ENCODE data around the gene CDCA7. TPM values are rescaled to one million over a fixed set of nuclear protein-coding genes. Genes with fewer than 3 reads are reported as not detected.
"Not testable (repeated sequence)": the region's sequence is repeated elsewhere in the genome, so short reads cannot be mapped to it uniquely, and the experiment has no call there.

Gene CDCA7
- 19.3 and 22.3 TPM in 2 replicates for total RNA-seq
- long read RNA-seq, transcript CDCA7-201 (10 exons, 2,789 nt), result minor isoform, 12 of 42 reads
- long read RNA-seq, transcript CDCA7-202 (9 exons, 2,500 nt), result major isoform, 17 of 42 reads
- long read RNA-seq, partial matches to known transcripts, result 6 of 42 reads
- long read RNA-seq, other reads (novel, unspliced or antisense), result 7 of 42 reads

GRCh38 chr2:173354582-173355131 is at the start of gene CDCA7:
TSS of gene CDCA7 (plus strand) at chr2:173354872. CDS start at chr2:173354964, 92 bp downstream.
- peak within 1 kb of the TSS; percentile 99 for H3K27ac Mint-ChIP-seq
- DNase-seq (ENCODE audit: low spot score, unreplicated experiment), result peak; percentile 66
- peaks cover 18% of the 10 kb centered on the region for H3K4me1 Mint-ChIP-seq (ENCODE audit: low read depth)
- H3K9me3 Mint-ChIP-seq (ENCODE audit: low read depth), result no peaks in the 10 kb centered on the region
- no peaks in the 10 kb centered on the region for H3K36me3 Mint-ChIP-seq (ENCODE audit: insufficient read depth)
- peak within 1 kb of the TSS; percentile 86 for H3K4me3 Mint-ChIP-seq (ENCODE audit: low read depth)
- TF ChIP-seq, protein P1, sequence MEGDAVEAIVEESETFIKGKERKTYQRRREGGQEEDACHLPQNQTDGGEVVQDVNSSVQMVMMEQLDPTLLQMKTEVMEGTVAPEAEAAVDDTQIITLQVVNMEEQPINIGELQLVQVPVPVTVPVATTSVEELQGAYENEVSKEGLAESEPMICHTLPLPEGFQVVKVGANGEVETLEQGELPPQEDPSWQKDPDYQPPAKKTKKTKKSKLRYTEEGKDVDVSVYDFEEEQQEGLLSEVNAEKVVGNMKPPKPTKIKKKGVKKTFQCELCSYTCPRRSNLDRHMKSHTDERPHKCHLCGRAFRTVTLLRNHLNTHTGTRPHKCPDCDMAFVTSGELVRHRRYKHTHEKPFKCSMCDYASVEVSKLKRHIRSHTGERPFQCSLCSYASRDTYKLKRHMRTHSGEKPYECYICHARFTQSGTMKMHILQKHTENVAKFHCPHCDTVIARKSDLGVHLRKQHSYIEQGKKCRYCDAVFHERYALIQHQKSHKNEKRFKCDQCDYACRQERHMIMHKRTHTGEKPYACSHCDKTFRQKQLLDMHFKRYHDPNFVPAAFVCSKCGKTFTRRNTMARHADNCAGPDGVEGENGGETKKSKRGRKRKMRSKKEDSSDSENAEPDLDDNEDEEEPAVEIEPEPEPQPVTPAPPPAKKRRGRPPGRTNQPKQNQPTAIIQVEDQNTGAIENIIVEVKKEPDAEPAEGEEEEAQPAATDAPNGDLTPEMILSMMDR (IDR thresholded peaks at IDR 0.05; ENCODE audit: unreplicated experiment), result no peak
- peaks cover 17% of the 10 kb centered on the region for H3K27me3 Mint-ChIP-seq

DNA sequence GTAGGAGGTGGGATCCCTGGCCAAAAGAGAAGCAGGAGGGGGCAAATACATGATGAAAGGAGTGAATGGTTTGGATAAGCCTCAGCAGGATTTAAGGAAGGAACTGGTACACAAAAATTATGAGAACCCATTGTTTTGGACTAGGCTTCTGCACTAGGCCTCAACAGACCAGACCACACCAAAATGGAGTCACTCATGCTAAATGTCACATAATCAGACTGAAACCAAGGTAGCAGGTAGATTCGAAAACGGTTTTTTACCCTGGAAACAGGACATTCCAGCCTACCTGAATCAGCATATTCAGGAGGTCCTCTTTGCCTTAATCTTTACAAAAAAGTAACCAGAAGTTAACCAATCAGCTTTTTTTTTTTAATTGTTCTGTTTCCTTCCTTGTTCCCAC is 49.4 kb upstream of the CDCA7 start:
- no peaks in the 10 kb centered on the region for H3K27me3 Mint-ChIP-seq
- H3K27ac Mint-ChIP-seq, result no peak overlapping the region
- TF ChIP-seq, protein P1 (IDR thresholded peaks at IDR 0.05; ENCODE audit: unreplicated experiment), result no peak
- peaks cover 3% of the 10 kb centered on the region for H3K4me1 Mint-ChIP-seq (ENCODE audit: low read depth)
- no peak overlapping the region for H3K4me3 Mint-ChIP-seq (ENCODE audit: low read depth)
- peaks cover 14% of the 10 kb centered on the region for H3K9me3 Mint-ChIP-seq (ENCODE audit: low read depth)
- peaks cover 1% of the 10 kb centered on the region for H3K36me3 Mint-ChIP-seq (ENCODE audit: insufficient read depth)
- no peak for DNase-seq (ENCODE audit: low spot score, unreplicated experiment)

DNA sequence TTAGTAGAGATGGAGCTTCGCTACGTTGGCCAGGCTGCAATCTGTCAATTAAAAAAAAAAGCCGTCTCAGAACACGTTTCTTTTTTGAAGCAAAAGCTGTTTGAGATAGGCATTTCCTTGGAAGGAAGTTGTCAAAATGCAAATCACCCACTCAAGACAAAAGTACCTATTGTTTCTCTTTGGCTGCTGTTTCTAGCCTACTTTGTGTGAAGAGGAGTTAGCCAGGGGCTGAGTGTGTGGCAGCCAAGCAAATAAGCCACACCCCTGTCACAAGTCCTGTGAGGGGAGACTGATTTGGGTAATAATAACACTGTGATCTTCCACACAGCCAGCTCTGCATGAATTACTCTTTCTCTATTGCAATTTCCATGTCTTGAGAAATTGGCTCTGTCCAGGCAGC is 47.4 kb upstream of the CDCA7 start:
- Mint-ChIP-seq H3K9me3 (ENCODE audit: low read depth) (peaks cover 6% of the 10 kb centered on the region), H3K4me3 (ENCODE audit: low read depth) (no peak overlapping the region), H3K27me3 (no peaks in the 10 kb centered on the region), H3K4me1 (ENCODE audit: low read depth) (peaks cover 3% of the 10 kb centered on the region), H3K27ac (no peak overlapping the region), H3K36me3 (ENCODE audit: insufficient read depth) (no peaks in the 10 kb centered on the region)
- no peak for DNase-seq (ENCODE audit: low spot score, unreplicated experiment)
- TF ChIP-seq, protein P1 (IDR thresholded peaks at IDR 0.05; ENCODE audit: unreplicated experiment), result no peak

DNA sequence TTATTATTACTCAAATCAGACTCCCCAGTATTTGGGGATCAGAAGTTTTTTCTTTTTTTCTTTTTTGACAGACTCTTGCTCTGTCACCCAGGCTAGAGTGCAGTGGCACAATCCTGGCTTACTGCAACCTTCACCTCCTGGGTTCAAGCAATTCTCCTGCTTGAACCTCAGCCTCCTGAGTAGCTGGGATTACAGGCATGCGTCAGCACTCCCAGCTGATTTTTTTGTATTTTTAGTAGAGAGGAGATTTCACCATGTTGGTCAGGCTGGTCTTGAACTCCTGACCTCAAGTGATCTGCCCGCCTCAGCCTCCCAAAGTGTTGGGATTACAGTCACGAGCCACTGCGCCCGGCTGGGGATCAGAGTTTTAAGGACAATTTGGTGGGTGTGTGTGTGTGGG is 45.3 kb upstream of the CDCA7 start:
- not testable (repeated sequence) for H3K4me1 Mint-ChIP-seq (ENCODE audit: low read depth); H3K36me3 Mint-ChIP-seq (ENCODE audit: insufficient read depth); H3K4me3 Mint-ChIP-seq (ENCODE audit: low read depth); H3K27me3 Mint-ChIP-seq; H3K9me3 Mint-ChIP-seq (ENCODE audit: low read depth); H3K27ac Mint-ChIP-seq; DNase-seq (ENCODE audit: low spot score, unreplicated experiment)

DNA sequence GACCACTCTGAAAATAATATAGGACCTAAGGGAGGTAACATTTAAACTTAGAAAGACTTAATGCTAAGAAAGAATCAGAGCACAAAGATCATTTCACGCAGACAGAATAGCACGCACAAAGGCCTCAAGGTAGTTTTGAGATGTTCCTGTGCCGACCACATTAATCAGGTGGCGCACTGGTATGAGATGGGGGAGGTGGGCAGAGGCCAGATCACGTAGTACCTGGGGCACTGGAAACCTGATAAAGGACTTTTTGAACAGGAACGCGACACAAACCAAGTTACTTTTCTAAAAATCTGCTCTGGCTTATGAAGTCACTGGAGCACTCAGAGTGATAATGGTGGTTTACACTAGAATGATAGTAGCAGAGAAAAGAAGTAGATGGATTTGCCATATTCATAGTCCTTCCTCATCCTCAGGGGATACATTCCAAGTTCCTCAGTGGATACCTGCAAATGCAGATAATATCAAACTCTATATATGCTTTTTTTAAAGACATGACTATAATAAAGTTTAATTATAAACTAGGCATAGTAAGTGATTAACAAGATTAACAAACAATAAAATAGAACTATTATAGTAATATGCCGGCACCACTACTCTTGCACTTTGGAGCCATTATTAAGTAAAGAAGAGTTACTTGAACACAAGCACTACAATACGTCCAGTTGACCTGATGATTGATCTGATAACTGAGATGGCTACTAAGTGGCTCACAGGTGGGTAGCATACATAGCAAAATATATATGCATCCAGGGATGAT is 42.6 kb upstream of the CDCA7 start:
- Mint-ChIP-seq H3K4me3 (ENCODE audit: low read depth) (no peak overlapping the region), H3K36me3 (ENCODE audit: insufficient read depth) (no peaks in the 10 kb centered on the region), H3K27ac (no peak overlapping the region), H3K9me3 (ENCODE audit: low read depth) (peaks cover 4% of the 10 kb centered on the region), H3K27me3 (no peaks in the 10 kb centered on the region), H3K4me1 (ENCODE audit: low read depth) (peaks cover 3% of the 10 kb centered on the region)
- TF ChIP-seq, protein P1 (IDR thresholded peaks at IDR 0.05; ENCODE audit: unreplicated experiment), result no peak
- DNase-seq (ENCODE audit: low spot score, unreplicated experiment), result no peak
